Epidermal melanocyte (primary cell): Measurements from ENCODE around the gene PPP1R13B.
"Not testable (repeated sequence)": the region's sequence is repeated elsewhere in the genome, so short reads cannot be mapped to it uniquely, and the experiment has no call there.

ENCODE experiments used
- DNase-seq: peaks from one replicate; pipeline ENCODE4 v3.0.0; 2011; ENCODE audit warnings: low spot score; ENCODE audit not compliant: insufficient read length

PPP1R13B gene

GRCh38 chr14:103801459-103801858, 45.9 kb downstream of the PPP1R13B start:
- no peak for DNase-seq

- DNase-seq, result not testable (repeated sequence)
These were observed 54.2 kb downstream of the PPP1R13B start for GRCh38 chr14:103793192-103793591.

- DNase-seq, result no peak
These were observed 59.3 kb downstream of the PPP1R13B start for GRCh38 chr14:103788086-103788485.

- DNase-seq, result no peak
These were observed 65.0 kb downstream of the PPP1R13B start for GRCh38 chr14:103782376-103782775.

GRCh38 chr14:103776319-103776718, 71.1 kb downstream of the PPP1R13B start:
- DNase-seq, result not testable (repeated sequence)

GRCh38 chr14:103775506-103775905, 71.9 kb downstream of the PPP1R13B start:
- no peak for DNase-seq

- DNase-seq, result no peak
These were observed 73.9 kb downstream of the PPP1R13B start for GRCh38 chr14:103773521-103773920.

GRCh38 chr14:103772078-103772712, 75.2 kb downstream of the PPP1R13B start:
- DNase-seq, result no peak

GRCh38 chr14:103770902-103771301, 76.5 kb downstream of the PPP1R13B start:
- no peak for DNase-seq

GRCh38 chr14:103770500-103770899, 76.9 kb downstream of the PPP1R13B start:
- no peak for DNase-seq

- no peak for DNase-seq
These were observed 80.0 kb downstream of the PPP1R13B start for GRCh38 chr14:103767336-103767894.

- no peak for DNase-seq
These were observed 81.8 kb downstream of the PPP1R13B start for GRCh38 chr14:103765526-103765925.

GRCh38 chr14:103763730-103764488, 83.5 kb downstream of the PPP1R13B start:
- DNase-seq, result no peak

- no peak for DNase-seq
These were observed 84.8 kb downstream of the PPP1R13B start for GRCh38 chr14:103762541-103762940.

- no peak for DNase-seq
These were observed 85.3 kb downstream of the PPP1R13B start for GRCh38 chr14:103762036-103762435.

- DNase-seq, result no peak
These were observed 89.2 kb downstream of the PPP1R13B start for GRCh38 chr14:103758059-103758776.

- no peak for DNase-seq
These were observed 92.3 kb downstream of the PPP1R13B start for GRCh38 chr14:103755060-103755459.

- no peak for DNase-seq
These were observed 93.6 kb downstream of the PPP1R13B start for GRCh38 chr14:103753774-103754173.

GRCh38 chr14:103749860-103750259, 97.5 kb downstream of the PPP1R13B start:
- DNase-seq, result no peak

- no peak for DNase-seq
These were observed 97.9 kb downstream of the PPP1R13B start for GRCh38 chr14:103749452-103749851.

- DNase-seq, result no peak
These were observed 98.9 kb downstream of the PPP1R13B start for GRCh38 chr14:103748534-103748857.

GRCh38 chr14:103746701-103747100, 100.7 kb downstream of the PPP1R13B start:
- DNase-seq, result no peak
